ENCODE results near the gene AGPAT2.

The AGPAT2 gene

DNA sequence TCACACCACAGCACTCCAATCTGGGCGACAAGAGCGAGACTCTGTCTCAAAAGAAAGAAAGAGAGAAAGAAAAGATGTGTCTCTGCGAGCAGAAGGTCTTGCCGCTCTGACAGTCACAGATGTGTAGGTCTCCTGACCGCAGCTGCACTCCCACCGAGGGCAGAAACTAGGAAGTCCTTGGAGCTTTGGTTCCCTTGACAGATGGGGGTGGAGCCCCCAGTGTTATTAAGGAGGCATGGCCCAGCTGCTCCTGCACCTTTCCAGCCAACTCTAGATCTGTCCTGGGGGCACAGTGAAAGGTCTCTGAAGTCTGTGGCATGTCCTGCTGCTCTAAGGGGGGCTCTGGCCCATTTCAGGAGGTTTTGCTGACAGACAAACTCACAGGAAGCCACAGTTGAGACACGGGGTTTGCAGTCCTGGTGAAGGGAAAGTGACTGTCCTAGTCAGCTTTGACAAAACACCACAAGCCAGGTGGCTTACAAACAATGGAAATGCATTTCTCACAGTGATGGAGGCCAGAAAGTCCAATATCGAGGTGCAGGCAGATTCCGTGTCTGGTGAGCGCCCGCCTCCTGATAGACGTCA, 16.1 kb upstream of the AGPAT2 start:
- in situ Hi-C loops (cut with MboI; ENCODE audit: low sequenced_read_pairs) = no loop called here

DNA sequence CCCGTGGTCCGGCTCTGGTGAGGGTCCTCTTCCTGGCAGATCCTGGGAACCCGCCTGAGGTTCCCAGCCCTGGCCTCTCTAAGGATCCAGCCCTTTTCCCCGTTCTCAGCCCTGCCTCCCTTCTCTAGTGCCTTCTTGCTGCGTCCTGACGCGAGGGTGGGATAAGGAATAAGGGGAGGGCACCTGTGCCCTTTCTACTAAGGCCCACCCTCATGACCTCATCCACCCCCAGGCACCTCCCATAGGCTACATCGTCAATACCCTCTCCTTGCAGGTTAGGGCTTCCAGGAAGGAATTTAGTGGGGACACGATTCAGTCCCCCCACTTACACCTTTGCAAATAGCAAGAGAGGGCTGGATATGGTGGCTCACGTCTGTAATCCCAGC, 14.4 kb upstream of the AGPAT2 start:
- in situ Hi-C loops (cut with MboI; ENCODE audit: low sequenced_read_pairs) = no loop called here

DNA sequence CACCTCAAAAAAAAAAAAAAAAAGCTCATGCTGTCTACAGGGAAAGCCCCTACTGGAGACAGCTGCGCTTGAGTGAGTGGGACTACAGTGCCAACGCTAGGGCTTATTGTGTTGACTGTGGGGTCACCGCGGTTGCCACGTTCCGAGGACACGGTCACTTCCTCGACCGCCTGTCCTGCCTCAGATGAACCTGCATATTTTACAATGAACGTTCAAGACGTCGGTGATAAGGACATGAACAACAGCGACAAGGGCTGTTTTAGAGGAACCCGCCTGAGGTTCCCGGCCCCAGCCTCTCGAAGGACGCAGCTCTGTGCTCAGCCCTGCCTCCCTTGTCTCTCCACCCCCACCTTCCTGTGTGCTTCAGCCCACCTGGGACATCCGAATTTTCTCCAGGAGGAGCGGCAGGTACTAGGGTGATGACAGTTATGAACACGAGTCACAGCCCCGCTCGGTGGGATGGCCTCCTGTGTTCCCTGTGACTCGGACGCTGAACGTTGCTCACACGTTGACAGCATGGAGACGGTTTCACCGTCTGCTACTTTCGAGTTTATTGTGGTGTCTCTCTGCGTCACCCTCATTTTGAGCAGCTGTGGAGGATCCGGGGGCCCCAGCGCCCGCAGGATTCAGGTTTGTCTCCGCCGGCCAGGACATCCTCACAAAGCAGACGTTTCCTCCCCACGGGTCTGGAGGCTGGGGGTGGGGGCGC, 13.9 kb upstream of the AGPAT2 start:
- in situ Hi-C loops (cut with MboI; ENCODE audit: low sequenced_read_pairs) = no loop called here

DNA sequence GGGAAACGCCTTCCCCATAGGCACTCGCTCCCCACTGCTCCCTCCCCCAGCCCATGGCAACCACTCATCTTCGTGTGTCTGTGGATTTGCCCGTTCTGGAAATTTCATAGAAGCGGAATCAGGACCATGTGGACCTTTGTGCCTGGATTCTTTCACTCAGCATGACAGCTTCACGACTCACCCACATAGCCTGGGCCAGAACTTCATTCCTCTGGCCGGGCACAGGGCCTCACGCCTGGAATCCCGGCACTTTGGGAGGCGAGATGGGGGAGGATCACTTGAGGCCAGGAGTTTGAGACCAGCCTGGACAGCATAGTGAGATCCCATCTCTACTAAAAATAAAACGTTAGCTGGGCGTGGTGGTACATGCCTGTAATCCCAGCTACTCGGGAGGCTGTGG, 13.0 kb upstream of the AGPAT2 start:
- in situ Hi-C loops (cut with MboI; ENCODE audit: low sequenced_read_pairs) = no loop called here

DNA sequence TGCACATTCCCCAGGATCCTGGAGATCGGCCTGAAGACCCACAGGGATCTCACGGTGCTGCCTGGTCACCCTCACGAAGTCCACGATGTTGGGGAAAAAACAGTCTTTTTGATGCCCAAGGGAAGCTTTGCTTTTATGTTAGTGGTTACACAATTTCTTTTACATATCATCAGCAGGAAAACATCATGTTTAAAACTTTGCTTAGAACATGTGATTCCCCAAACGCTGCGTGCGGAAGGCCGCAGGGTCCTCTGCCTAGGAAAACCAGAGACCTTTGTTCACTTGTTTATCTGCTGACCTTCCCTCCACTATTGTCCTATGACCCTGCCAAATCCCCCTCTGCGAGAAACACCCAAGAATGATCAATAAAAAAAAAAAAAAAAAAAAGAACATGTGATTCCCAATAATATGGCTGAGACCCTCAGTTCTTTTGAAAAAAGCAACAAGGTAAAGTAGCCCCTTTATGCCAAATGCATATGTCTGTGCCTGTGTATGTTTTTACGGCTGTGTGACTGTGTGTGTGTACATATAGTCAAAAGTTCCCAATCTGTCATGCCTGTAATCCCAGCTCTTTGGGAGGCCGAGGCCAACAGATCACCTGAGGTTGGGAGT, 11.5 kb upstream of the AGPAT2 start:
- in situ Hi-C loops (cut with MboI; ENCODE audit: low sequenced_read_pairs) = no loop called here

DNA sequence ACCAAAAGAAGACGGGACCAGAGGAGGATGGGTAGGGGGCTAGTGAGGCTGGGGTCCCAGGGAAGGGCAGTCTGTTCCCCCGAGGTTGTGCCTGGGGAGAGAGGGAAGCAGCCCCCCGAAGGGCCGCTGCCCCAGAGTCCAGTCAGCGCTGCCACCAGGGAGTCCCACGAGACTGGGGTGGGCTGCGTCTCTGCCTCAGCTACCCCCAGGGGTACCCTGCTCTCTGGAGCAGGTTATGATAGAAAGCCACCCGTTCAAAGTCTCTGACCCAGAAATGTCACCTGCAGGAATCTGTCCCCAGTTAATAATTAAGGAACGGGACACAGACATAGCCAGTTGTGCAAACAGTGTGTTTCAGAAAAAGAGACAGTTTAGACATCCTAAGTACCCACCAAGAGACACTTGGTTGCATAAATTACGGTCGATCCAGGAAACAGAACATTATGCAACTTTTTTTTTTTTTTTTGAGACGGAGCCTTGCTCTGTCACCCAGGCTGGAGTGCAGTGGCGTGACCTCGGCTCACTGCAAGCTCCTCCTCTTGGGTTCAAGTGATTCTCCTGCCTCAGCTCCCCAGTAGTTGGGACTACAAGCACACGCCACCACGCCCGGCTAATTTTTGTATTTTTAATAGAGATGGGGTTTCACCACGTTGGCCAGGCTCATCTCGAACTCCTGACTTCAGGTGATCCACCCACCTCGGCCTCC, 10.7 kb upstream of the AGPAT2 start:
- in situ Hi-C loops (cut with MboI; ENCODE audit: low sequenced_read_pairs) = no loop called here

DNA sequence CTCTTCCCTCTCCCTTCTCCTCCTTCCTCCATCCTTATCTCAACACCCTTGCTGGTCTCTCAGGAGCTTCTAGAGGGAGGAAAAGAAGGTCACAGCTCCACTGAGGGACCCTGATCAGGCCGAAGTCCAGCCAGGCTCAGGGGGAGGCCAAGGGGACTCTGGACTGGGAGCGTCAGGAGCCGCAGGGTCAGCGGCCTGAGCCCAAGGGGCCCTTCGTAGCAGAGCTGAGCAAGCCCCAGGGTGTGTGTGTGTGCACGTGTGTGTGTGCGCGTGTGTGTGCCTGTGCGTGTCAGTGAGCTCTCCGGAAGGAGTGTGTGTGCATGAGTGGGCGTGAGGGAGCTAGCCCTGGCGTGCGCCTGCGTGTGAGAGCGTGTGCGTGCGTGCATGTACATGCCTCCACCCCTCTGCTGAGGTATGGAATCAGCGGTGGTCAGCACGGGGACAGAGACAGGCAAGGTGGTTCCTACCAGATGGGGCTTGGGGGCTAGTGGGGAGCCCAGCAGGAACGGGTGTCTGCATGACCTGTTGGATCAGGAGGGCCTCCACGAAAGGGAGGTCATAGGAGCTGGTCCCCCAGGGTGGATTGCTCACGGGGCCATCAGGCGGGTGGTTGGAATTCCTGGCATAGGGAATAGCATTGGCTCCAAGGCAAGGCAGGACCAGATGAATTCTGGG, 10.0 kb upstream of the AGPAT2 start:
- in situ Hi-C loops (cut with MboI; ENCODE audit: low sequenced_read_pairs) = no loop called here

DNA sequence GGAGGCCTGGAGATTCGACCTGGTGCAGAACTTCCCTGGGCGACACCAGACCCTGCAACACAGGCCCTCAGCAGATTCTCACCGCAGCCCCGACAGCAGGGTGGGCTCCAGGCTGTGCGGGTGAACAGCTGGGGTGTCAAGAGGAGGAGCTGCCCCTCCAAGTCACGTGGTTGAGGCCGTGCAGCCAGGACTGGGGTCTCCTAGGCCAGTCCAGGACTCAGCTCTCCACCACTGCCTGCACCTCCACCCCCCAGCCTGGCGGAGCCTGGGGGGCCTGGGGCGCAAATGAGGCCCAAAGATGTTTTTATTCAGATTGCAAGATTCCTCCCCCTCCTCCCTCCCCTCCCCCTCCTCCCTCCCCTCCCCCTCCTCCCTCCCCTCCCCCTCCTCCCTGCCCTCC, 9.2 kb upstream of the AGPAT2 start:
- in situ Hi-C loops (cut with MboI; ENCODE audit: low sequenced_read_pairs) = no loop called here

DNA sequence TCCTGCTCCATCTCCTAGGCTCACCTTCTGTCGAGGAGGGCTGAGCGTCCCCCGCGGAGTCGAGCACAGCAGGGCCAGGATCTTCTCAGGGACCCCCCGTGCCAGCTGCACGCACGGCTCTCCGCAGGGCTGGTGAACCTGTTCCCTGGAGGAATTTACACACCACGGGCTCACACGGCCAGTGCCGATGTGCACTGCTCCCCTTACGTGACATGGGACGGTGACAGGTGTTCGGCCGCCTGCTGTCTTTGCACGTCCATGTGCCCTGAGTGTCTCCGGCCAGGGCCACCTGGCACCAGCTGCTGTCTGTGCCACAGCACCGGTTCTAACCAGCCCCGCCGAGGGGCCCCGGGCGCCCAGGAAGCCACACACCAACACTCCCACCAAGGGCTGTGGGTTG, 8.7 kb upstream of the AGPAT2 start:
- in situ Hi-C loops (cut with MboI; ENCODE audit: low sequenced_read_pairs) = no loop called here

DNA sequence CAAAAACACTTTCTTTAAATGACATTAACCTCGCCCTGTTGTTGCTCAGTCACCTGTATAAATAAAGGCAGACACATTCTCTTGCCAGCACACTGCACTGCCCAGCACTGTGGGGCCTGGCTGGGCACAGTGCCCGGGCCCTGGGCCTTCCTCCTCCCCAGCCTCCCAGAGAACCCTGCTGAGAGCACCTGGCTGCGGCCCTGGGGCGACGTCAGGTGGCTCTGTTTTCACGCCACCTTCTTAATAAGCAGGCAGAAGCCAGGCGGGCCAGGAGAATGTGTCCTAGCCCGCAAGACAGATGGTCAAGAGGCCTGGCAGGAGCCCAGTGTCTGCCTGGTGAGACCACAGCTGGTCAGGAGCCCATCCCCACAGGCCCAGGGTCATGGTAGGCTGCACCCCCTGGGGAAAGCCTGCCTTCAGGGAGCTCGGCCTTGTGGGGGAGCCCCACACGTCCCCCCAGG, 8.2 kb upstream of the AGPAT2 start:
- in situ Hi-C loops (cut with MboI; ENCODE audit: low sequenced_read_pairs) = no loop called here

DNA sequence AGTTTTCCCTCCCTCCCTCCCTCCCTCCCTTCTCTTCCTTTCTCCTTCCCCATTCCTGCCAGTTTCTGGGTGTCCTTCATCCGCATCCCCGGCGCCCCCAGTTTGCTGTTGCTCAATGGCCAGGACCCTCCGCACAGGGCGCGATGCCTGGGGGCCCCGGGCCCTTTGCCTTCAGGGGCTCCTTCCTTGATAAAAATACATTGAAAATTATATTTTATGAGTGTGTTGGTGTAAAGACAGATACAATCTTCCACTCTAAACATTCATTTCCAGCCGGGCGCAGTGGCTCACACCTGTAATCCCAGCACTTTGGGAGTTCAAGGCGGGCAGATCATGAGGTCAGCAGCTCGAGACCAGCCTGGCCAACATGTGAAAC, 7.6 kb upstream of the AGPAT2 start:
- in situ Hi-C loops (cut with MboI; ENCODE audit: low sequenced_read_pairs) = no loop called here

DNA sequence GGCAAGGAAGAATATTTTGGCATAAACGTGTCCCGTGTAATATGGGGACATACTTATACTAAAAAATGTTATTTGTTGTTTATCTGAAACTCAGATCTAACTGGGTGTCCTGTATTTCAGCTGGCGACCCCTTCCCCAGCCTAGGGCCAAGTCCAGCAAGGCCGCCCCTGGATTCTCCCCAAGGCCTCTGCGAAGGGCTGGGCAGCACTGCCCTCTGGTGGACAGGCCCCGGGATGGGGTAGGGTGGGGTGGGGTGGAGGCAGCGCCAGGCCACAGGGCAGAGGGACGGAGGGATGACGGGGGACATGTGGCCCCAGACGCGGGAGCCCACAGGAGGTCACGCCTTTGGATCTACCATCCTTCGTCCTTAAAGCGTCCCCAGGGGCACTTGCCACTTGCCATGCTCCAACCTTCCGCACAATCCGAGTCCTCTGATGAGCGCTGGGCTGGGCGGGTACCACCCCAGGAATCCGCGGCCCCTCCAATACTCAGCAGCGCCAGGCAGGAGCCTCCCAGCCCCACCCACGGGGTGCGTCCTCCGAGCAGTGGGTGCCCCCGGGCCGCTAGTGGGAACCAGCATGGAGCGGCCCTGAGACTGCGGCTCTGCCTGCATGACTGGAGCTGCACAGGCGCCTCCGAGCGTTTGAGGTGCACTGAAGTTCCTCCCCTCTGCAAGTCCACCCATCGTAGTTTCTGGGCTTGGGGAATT, 7.1 kb upstream of the AGPAT2 start:
- in situ Hi-C loops (cut with MboI; ENCODE audit: low sequenced_read_pairs) = no loop called here

DNA sequence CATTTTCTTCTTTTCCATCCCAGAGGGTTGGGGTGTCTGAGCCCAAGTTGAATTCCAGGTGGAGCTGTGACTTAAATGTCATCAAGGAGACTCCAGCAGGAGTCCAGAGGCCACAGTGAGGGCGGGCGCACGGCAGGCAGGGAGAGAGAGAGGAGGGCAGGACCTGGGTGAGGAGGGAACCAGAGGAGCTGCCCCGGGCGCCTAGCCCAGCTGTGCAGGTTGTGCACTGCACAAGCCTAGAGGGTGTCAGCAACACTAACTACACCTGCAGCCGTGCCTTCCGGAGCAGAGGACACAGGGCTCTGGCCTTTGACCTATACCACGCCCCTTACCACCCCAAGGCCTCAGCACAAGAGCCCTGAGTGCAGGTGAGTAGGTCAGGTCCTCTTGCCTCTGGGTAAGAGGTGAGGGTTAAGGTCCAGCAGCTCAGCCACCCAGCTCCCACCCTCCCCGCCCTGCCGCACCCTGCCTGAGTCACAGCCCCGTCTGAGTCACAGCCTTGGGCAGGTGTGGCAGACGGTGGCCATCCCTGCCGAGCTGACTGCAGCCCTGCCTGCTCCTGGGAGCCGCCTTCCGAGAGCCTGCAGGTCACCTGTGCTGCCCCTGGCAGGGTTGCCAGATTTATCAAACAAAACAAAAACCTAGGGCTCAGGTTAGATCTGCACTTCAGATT, 6.4 kb upstream of the AGPAT2 start:
- in situ Hi-C loops (cut with MboI; ENCODE audit: low sequenced_read_pairs) = no loop called here

DNA sequence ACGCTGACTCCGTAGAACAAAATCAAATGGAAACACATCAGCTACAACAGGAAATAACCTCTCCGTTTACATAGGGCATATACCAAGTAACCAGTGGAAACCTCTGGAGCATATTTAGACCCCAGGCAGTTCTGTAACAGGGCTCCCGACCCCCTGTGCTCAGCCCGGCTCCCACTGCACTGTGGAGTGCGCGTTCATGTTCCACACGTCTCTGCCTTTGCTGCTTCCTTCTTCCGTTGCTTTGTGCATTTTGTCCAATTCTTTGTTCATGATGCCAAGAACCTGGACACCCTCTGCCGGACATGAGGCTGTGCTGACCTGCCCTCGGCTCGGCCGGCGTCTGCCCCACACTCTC, 5.9 kb upstream of the AGPAT2 start:
- in situ Hi-C loops (cut with MboI; ENCODE audit: low sequenced_read_pairs) = no loop called here

DNA sequence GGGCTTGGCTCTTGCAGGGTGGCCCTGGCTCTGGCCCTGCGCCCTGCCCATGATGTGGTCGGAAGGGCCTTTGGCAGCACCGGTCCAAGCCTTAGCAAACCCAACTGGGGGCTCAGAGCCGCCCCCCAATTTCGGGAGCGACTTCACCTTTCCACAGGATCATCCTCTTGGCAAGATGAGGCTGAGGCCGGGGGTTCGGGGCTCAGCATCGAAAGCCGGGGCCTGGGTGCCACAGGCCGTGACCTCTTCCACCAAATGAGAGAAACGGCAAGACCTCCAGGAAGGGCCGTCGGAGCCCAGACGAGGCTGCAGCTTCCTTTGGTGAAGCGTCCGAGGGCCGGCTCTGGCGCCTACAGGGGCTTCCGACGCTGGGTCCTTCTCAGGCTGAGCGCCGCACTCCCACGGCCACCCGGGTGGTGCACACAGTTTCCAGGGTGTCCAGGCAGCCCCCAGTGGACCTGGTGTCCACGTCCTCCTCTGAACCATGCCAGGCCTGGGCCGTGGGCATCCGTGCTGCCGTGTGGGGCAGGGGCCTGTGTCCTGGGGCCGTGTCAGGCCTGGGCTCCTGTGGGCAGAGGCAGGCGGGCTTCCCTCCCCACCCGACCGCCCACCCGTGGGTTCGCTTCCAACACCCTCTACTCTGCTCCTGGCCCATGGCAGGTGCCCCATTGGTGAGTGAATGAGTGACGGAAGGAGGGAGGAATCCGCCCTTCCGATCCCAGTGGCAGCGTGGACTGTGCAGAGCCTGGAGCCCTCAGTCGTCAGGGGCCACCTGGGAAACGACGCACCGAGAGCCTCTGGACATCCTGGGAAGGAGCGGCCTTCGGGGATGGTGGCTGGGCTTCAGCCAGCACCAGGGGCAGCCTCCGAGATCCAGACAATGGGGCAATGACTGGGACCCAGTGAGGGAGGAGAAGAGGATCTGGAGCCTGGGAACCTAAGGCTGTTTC, 5.2 kb upstream of the AGPAT2 start:
- in situ Hi-C loops (cut with MboI; ENCODE audit: low sequenced_read_pairs) = no loop called here

DNA sequence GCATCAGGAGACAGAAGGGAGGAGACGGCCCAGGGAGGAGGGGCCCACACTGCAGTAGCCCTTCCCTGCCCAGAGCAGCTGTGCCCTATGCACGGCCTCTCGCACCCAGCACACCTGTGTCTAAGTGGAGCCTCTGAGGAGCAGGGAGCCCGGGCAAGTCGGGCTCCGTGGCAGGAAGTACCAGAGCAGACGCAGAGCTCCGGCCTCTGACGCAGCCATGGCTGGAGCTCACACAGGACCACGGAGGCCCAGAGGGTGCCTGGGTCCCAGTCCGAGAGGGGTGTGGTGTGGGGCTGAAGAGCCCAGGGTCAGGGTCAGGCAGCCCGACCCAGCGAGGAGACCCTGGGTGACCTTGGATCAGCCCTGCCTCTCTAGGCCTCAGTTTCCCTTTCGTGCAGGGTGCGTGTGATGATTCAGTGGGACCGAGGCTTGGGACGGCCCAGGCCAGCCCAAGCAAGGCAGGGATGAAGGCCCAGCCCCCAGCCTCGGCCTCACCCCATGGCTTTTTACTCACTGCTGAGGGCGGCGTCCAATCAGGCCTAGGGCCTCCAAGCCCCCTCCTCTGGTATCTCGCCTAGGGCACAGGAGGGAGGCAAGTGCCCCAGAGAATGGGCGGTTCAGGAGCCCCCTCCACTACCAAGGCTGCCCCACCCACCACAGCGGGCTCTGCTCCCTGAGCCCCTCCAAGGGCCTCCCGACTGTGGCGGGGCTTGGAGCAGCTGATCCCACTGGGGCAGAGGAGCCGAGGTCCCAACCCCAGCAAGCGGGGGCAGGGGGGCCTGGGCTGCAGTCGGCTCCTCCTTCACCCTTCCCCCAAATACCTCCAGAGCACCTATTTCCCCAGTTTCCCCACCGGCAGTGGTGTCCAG, 4.3 kb upstream of the AGPAT2 start:
- in situ Hi-C loops (cut with MboI; ENCODE audit: low sequenced_read_pairs) = no loop called here

DNA sequence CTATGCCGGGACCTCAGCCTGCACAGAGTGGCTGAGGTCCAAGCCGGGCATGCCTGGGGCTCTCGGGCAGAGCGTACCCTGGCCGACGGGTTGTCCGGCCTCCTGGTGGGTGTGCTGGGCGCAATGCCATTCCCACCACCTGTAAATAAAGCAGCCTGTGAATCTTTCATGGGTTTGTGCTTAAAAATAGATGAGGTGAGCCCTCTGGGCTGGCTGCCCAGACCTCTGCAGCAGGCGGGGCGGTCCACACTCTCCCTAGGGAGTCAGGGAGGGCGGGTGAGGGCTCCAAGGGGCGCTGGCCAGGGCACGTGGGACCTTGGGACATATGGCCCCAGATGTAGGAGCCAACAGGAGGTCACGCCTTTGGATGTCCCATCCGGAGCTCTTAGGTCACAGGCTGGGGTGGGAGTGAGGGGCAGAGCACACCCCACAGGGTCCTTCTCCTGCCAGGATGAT, 3.6 kb upstream of the AGPAT2 start:
- in situ Hi-C loops (cut with MboI; ENCODE audit: low sequenced_read_pairs) = no loop called here

DNA sequence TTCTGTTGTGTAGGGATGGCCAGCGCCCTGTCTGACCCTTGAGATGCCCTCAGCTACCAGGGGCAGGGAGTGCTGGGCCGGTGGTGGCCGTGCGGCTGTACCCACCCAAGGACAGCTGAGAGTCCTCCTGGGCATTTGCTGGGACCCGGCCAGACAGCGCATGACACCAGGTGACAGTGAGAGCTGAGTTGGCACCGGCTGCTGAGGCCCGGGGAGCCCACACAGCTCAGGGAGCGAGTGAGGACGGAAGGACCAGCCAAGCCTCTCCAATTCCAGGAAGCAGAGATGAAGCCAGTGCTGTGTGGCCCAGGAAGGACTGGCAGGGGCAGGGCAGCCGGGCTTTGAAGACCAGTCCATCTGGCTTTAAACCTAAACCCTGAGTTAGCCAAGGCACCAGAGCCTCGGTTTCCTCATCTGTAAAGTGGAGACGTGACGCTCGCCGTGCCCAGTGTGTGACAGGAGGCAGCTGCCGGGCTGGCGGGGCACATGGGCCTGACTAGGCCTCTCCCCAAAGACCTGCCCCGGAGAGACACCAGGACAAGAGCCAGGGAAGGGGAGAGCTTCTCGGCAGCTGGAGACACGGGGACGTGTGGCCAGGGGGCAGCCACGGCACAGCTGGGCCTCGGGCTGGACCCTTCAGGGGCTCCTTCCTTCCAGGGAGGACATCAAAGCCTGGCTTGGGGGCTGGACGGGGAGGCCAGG, 3.0 kb upstream of the AGPAT2 start:
- in situ Hi-C loops (cut with MboI; ENCODE audit: low sequenced_read_pairs) = no loop called here
